ENCODE results near the gene NIT1.

DNA sequence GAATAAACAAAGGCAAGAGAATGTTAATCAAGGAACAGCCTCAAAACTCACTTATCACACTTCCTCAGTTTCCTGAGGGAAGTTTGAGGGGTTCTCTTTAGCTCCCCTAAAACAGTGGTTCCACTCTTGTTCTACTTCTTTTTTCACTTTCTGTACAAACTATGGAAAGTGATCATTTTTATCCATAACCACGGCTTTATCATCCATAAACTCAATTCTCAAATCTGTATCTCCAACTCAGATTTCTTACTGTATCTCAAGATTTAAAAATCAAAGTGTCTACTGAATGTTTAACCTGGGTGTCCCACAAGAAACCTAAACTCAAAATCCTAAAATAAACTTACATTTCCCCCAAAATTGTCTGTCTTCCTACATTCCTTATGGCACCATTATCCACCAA lies 4.0 kb upstream of the NIT1 start:
- no peak for TF ChIP-seq GATA3 (IDR thresholded peaks at IDR 0.05; ENCODE audit: low read depth, low read length)
- no peak for TF ChIP-seq GATA2 (IDR thresholded peaks at IDR 0.05; ENCODE audit: low read depth, low read length)

All from SH-SY5Y (cell line).